ENCODE results near the gene RAB11FIP4.
A peak's percentile ranks its signal among the peaks of the same experiment; 100 is the strongest.

The RAB11FIP4 gene

DNA sequence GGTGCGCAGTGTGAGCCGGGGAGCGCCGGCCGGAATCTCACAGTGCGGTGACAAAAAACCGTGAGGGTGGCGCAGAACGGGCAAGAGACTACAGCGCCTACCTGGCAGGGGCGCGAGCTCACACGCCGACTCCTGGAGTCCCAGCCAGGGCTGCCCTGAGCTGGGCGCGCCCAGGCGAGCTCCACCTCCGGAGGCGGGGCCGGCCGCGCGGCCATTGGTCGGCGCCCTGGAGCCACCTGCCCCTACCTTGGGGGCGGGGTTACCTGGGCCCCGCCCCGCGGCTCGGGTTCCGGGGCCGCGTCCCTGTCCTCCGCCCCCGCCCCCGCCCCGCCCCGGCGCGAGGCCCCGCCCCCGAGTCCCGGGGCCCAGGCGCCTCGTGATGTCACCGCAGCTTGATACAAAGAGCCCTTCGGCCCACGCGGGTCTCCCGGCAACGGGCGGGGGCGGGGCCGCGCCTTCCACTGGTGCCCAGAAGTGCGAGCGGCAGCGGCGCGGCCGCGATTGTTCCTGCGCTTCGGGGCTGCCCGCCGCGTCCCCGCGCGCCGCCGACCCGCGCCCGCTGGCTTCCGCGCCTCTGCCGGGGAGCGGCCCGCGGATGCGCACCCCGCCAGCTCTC lies 96.3 kb downstream of the RAB11FIP4 start:
- TF ChIP-seq, protein P1, sequence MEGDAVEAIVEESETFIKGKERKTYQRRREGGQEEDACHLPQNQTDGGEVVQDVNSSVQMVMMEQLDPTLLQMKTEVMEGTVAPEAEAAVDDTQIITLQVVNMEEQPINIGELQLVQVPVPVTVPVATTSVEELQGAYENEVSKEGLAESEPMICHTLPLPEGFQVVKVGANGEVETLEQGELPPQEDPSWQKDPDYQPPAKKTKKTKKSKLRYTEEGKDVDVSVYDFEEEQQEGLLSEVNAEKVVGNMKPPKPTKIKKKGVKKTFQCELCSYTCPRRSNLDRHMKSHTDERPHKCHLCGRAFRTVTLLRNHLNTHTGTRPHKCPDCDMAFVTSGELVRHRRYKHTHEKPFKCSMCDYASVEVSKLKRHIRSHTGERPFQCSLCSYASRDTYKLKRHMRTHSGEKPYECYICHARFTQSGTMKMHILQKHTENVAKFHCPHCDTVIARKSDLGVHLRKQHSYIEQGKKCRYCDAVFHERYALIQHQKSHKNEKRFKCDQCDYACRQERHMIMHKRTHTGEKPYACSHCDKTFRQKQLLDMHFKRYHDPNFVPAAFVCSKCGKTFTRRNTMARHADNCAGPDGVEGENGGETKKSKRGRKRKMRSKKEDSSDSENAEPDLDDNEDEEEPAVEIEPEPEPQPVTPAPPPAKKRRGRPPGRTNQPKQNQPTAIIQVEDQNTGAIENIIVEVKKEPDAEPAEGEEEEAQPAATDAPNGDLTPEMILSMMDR (IDR thresholded peaks at IDR 0.05; ENCODE audit: insufficient read depth, low read length, poor library complexity, severe bottlenecking) = no peak
- TF ChIP-seq EZH2phosphoT487 (conservative IDR thresholded peaks at IDR 0.05; ENCODE audit: low read length) = no peak
- Histone ChIP-seq H4K20me1 (ENCODE audit: low read depth, low read length) (no peaks in the 10 kb centered on the region), H3K36me3 (ENCODE audit: low read length) (no peaks in the 10 kb centered on the region), H3K27me3 (ENCODE audit: low read length) (no peaks in the 10 kb centered on the region), H3K79me2 (ENCODE audit: insufficient read depth, low read length) (no peaks in the 10 kb centered on the region), H3K9me2 (replicated peaks; ENCODE audit: insufficient read depth, low read length) (no peaks in the 10 kb centered on the region), H3K4me3 (ENCODE audit: insufficient read depth, low read length, poor library complexity, severe bottlenecking) (peak overlapping the region; percentile 62), H3K27ac (ENCODE audit: low read depth, low read length) (no peak overlapping the region), H3K9ac (ENCODE audit: low read length) (peak overlapping the region; percentile 61), H3K4me2 (ENCODE audit: low read depth, low read length, poor library complexity, severe bottlenecking) (peak overlapping the region; percentile 91), H3K9me3 (ENCODE audit: insufficient read depth, low read length) (no peaks in the 10 kb centered on the region), H2AFZ (ENCODE audit: low read depth, low read length, severe bottlenecking) (peak overlapping the region; percentile 88), H3F3A (ENCODE audit: insufficient read depth) (no peaks in the 10 kb centered on the region)

- no peaks in the 10 kb centered on the region for H3K27me3 ChIP-seq (ENCODE audit: low read length)
- no peaks in the 10 kb centered on the region for H3K36me3 ChIP-seq (ENCODE audit: low read length)
- no peaks in the 10 kb centered on the region for H3K9me3 ChIP-seq (ENCODE audit: insufficient read depth, low read length)
- H4K20me1 ChIP-seq (ENCODE audit: low read depth, low read length) = no peaks in the 10 kb centered on the region
- H3K4me3 ChIP-seq (ENCODE audit: insufficient read depth, low read length, poor library complexity, severe bottlenecking) = peak overlapping the region; percentile 61
- no peaks in the 10 kb centered on the region for H3K9me2 ChIP-seq (replicated peaks; ENCODE audit: insufficient read depth, low read length)
- H3F3A ChIP-seq (ENCODE audit: insufficient read depth) = no peaks in the 10 kb centered on the region
- peak overlapping the region; percentile 56 for H3K9ac ChIP-seq (ENCODE audit: low read length)
- H3K27ac ChIP-seq (ENCODE audit: low read depth, low read length) = no peak overlapping the region
- H2AFZ ChIP-seq (ENCODE audit: low read depth, low read length, severe bottlenecking) = peak overlapping the region; percentile 92
- H3K79me2 ChIP-seq (ENCODE audit: insufficient read depth, low read length) = no peaks in the 10 kb centered on the region
- H3K4me2 ChIP-seq (ENCODE audit: low read depth, low read length, poor library complexity, severe bottlenecking) = peak overlapping the region; percentile 58
- no peak for TF ChIP-seq EZH2phosphoT487 (conservative IDR thresholded peaks at IDR 0.05; ENCODE audit: low read length)
- TF ChIP-seq, protein P1 (IDR thresholded peaks at IDR 0.05; ENCODE audit: insufficient read depth, low read length, poor library complexity, severe bottlenecking) = no peak
Measured at GRCh38 chr17:31488264-31488981, 96.9 kb downstream of the RAB11FIP4 start.

GRCh38 chr17:31488982-31489294 lies 97.5 kb downstream of the RAB11FIP4 start:
- H2AFZ ChIP-seq (ENCODE audit: low read depth, low read length, severe bottlenecking) = no peak overlapping the region
- no peaks in the 10 kb centered on the region for H3K79me2 ChIP-seq (ENCODE audit: insufficient read depth, low read length)
- H3K27ac ChIP-seq (ENCODE audit: low read depth, low read length) = no peak overlapping the region
- no peak for TF ChIP-seq EZH2phosphoT487 (conservative IDR thresholded peaks at IDR 0.05; ENCODE audit: low read length)
- TF ChIP-seq, protein P1 (IDR thresholded peaks at IDR 0.05; ENCODE audit: insufficient read depth, low read length, poor library complexity, severe bottlenecking) = no peak
- H3K27me3 ChIP-seq (ENCODE audit: low read length) = no peaks in the 10 kb centered on the region
- peak overlapping the region; percentile 61 for H3K4me3 ChIP-seq (ENCODE audit: insufficient read depth, low read length, poor library complexity, severe bottlenecking)
- H4K20me1 ChIP-seq (ENCODE audit: low read depth, low read length) = no peaks in the 10 kb centered on the region
- no peaks in the 10 kb centered on the region for H3K9me3 ChIP-seq (ENCODE audit: insufficient read depth, low read length)
- H3K9ac ChIP-seq (ENCODE audit: low read length) = no peak overlapping the region
- no peaks in the 10 kb centered on the region for H3F3A ChIP-seq (ENCODE audit: insufficient read depth)
- peak overlapping the region; percentile 58 for H3K4me2 ChIP-seq (ENCODE audit: low read depth, low read length, poor library complexity, severe bottlenecking)
- H3K9me2 ChIP-seq (replicated peaks; ENCODE audit: insufficient read depth, low read length) = no peaks in the 10 kb centered on the region
- no peaks in the 10 kb centered on the region for H3K36me3 ChIP-seq (ENCODE audit: low read length)
